NCI-H1694 (cell line): ENCODE results near the gene SMAD4.

ENCODE experiments used
- DNase-seq: peaks from one replicate; lab custom pipeline; 2025; lab: John Stamatoyannopoulos, UW

Gene SMAD4

DNA sequence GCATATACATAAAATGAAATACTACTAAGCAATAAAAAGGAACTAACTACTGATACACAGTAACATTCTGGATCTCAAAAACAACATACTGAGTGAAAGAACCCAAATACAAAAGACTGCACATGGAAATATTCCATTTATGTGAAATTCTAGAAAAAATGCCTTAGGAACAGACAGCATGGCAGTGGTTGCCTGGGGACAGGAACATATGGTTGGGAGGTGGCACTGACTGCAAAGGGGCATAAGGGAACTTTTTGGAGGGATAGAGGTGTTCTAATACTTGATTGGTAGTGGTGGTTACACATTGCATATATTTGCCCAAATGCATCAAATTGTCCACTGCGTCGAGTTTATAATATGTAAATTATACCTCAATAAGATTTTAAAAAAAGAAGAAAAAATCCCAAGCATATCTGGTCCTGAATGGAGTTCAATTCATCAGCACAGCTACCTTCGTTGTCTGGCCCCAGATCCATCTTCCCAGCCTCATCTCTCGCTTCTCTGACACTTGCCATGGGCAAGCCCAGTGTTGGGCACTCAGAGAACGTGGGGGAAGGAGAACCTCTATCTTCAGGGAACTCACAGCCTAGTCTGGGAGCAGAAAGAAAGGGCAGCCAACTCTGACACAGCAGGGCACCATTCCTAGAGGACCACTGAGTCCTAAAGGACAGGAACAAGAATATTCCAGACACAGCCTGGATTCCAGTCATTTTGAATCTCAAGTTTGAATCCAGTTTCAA is 8.6 kb upstream of the SMAD4 start:
- no peak for DNase-seq

DNA sequence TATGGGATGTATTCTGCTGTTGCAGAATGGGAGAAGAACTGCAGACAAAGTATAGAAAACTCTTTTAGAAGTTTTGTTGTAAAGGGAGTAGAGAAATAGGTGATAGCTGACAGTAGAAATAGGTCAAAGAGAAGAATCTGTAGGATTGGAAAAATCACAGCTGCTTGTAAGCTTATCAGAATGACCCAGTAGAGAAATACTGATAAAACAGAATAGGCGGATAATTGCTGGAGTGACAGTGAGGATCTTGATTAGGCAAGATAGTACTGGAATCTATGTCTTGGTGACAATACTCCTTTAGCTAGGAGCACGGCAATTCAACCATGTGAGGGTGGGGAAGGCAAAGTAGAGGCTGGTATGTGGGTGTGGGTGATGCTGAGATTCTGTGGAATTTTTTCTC is 4.5 kb upstream of the SMAD4 start:
- DNase-seq, result no peak

DNA sequence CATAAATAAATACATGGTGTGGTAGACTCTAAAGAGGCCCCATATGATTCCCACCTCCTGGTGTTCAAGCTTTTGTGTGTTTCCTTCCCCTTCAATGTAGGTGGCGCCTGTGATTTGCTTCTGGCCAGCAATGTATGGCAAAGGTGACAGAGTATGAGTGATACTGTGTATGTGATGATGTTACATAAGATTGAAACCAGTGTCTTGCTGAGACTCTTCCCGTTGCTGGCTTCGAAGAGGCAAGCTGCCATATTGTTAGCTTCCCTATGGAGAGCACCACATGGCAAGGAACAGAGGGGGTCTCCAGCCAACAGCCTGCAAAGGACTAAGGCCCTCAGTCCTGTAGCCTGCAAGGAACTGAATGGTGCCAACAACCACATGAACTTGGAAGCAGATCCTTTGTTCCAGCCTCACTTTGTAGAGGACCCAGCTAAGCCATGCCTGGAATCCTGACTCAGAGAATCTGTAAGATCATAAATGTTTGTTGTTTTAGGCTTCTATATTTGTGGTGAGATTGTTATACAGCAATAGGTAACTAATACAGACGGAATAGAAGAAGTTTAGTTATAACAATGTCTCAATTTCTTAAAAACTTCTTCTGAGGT is 1.7 kb upstream of the SMAD4 start:
- DNase-seq, result no peak

DNA sequence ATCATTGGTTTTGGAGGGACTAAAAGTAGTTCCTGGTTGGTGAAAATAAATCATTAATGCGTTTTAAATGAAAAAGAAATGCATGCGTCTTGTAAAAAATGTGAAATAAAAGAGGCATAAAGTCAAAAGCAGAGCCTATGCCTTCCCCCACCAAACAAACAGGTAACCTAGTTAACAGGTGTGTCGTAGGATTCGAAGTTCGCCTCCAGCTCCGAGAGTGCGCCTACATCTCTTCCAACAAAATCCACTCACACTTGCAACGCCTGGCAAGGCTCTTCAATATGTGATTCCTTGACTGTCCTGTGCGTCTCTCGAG is 677 bp upstream of the SMAD4 start:
- no peak for DNase-seq

DNA sequence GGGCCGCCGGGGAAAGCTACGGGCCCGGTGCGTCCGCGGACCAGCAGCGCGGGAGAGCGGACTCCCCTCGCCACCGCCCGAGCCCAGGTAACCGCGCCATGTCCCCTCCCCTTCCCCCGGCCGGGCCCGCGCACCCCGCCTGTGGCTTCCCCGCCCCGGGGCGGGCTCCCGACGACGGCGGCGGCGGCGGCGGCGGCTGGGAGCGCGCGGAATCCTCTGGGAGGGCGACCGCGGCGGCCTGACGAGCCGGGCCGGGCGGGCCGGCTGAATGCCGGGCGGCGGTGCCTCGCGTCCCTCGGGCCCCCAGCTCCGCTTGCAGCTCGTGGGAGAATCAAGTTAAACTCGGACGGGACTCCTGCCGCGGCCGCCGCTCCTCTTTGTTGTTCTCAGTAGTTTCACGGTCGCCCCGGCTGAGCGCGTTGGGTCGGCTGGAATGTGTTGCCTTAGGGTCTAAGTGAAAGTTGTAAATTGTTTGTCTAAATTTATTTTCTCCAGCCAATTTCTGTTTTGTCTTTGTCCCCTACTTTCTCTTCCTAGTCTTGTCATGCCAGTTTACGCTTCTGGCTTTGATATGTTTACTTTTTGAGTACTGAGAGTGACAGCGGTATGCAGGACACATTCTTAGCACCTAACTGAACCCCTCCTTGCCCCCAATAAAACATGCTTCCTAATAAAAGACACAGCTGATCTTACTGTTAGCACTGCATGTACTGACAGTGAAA is 685 bp downstream of the SMAD4 start:
- DNase-seq, result peak; percentile 1

DNA sequence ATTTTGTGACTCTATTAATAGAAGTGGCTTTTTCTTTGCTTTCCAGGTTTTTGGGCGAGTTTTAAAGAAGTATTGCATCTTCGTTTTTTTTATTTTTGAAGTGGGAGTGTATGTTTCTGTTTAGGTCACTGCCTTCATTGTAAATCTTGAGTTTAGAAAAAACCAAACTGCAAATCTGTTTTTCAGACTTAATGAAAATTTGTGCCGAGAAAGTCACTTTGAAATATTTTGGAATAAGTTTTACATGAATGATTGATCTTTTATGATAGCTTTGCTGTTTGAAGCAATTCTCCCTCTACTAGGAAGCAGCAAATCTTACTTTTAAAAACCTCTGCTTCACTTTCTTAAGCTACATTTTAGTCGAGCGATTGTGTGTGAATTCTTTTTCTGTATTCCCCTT is 2.2 kb downstream of the SMAD4 start:
- DNase-seq, result no peak

DNA sequence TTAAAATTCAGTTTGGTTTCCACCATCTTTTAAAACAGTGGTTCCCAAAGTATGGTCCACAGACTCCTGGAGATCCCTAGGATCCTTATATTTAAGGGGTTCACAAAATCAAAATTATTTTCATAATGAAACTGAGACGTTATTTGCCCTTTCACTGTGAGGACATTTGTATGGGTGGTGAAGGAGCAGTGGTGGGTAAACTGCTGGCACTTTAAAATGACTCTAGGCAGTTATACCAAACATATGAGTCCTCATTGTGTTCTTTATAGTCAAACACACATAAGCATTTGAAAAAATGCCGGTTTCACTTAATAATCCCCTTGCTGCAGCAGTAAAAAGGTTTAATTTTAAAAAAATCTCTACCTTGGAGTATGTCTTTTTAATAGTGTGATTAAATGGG is 7.2 kb downstream of the SMAD4 start:
- DNase-seq, result no peak

DNA sequence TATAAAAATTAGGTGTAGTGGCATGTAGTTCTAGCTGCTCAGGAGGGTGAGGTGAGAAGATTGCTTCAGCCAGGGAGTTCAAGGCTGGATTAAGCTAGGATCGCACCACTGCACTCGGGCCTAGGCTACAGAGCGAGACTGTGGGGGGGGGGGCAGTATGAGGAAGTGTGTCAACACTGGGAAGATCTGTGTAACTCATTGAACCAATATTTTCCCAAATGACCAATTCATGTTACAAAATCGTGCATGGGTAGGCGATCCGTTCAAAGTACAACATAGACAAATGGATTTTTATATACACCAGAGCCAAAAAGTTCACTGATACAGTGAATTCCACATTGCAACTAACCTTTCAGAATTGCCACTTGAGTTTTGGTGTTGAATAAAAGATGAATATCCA is 8.1 kb downstream of the SMAD4 start:
- no peak for DNase-seq

DNA sequence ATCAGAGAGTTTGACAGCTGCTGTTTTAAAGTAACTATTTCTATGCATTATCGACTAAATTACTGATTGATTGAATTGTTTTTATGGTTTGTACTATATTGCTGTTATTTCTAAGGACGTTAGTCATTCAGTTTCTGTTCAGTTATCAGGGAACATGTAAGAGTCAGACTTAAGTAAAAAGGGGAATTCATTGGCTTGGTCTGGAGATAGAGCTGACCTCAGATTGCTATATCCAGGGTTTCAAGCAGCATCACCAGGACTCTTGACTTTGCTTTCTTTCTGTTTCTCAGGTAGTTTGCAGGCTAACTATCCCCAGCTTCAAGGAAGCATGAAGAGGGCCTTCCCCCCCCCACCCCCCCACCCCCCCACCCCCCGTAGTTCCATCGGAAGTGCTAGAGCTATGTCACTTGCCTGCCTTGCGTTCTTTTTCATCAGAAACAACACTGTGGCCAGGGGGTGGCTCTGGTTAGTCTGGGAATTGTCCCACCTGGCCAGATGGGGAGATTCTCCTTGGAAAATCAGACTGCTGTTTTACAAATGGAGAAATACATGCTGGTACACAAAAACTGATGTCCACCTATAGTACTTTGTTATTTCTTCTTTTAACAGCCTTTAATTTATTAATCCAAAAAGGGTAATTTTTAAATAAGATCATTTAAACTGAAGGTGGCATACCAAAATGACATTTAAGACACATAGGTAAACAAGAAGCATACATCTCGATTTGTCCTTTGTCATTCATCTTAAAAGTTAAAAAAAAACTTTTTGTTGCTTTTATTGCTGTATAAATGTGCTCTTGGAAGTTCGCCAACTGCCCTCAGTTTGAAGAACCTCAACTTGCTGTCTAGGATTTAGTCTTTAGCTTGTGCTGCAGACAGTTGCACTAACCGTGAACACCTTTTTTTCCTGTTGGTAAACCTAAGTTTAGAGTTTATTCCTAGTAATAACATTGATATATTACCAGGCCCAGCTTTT is 9.4 kb downstream of the SMAD4 start:
- DNase-seq, result no peak

DNA sequence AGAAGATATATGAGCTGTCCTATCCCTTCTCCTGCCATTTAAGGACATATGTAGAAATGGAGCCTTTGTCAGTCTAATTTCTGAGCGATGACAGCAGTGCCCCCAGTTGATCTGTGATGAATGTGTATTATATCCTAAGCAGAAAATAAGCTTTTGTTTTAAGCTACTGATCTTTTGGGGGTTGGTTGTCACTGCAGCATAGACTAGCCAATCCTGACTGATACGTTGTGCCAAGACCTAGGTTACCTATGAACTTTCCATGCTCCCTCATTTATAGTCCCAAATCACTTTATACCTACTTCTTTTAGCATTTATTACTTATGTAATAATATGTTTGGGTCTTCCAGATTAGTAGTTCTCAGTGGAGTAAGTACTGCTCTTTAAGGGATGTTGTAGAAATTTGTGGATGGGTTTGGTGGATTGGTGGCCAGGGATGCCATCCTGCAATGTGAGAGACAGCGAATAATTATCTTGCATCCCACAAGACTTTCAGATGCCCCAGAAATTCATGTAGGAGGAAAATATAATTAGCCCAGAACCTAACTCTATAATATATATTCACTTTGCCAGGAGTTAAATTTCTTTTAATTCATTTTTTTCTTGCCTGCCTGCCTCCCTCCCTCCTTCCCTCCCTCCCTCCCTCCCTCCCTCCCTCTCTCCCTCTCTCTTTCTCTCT is 11.8 kb downstream of the SMAD4 start:
- DNase-seq, result no peak

DNA sequence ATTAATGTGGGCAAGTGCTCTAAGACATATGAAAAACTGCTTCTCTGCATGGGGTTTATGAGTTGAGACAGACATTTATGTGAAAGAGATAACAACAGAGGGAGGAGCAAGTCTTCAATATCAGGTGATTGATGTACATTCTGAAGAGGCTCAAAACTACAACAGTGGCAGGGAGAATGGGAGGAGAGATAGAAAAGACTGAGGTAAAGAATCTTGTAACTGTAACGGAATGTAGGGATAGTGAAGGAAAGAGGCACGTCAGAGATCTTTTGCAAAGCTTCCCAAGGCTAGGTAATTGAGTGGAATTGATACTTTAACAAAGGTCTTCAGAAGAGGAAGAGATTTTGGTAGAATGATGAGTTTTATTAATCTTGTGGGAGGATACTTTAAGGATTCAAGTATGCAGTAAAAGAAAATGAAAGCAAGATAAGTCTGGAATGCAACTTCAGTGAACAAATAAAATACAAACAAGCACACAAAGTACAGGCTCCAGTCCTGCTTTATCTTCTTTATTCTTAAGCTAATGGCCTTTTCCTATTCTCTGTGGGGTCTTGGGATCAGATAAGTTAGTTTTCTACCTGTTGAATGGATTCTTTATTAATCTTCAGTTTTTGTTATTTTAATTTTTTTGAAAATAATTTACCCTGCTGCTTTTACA is 15.0 kb downstream of the SMAD4 start:
- DNase-seq, result no peak

DNA sequence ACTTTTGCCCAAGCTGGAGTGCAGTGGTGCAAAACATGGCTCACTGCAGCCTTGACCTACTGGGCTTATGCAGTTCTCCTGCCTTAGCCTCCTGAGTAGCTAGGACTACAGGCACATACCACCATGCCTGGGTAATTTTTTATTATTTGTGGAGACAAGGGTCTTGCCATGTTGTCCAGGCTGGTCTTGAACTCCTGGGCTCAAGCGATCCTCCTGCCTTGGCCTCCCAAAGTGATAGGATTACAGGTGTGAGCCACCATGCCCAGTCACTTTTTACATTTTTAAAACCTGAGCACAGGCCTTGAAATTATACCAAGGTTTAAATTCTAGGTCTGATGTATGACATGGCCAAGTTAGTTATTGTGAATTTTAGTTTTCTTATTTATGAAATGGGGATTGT is 18.2 kb downstream of the SMAD4 start:
- DNase-seq, result no peak

DNA sequence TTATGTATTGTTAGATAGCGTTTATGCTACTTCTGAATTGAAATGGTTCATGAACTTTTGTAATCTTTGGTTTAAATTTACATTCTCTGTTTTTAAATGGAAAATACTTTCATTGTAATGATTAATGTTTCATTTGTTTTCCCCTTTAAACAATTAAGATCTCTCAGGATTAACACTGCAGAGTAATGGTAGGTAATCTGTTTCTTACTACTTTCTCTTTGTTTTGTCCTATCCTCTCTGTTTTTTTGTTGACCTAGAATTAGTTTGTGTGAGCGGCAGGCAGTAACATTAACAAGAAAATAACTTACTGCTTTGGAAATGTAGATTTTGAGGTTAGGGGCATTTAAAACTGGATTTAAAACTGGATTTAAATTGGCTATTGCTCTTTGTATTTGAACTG is 19.1 kb downstream of the SMAD4 start:
- DNase-seq, result no peak

DNA sequence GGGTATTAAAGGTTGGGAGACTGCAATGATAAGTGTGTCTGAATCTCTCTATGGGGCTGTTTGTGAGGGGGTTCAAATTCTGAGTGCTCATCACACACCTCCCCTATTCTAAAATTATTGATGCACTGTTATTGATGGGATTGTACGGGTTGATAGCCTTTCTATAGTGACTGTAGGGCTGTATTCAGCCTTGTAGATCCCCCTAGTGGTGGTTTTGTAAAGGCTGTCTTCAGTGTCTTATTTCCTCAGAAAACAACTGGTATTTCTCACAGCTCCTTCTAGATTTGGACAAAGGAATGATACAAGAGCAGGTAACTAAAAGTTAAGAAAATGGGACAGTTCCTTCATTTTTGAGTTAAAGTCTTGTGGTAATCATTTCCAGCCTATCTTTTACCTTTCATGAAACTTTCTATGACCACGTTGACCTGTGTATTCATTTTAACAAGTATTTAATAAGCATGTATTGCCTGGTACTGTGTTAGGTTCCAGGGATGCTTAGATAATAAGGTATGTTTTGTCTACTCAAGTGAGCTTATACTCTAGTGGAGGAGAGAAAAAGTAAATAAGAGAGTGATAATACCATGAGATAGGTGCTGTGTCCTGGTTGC is 21.2 kb downstream of the SMAD4 start:
- peak; percentile 4 for DNase-seq

DNA sequence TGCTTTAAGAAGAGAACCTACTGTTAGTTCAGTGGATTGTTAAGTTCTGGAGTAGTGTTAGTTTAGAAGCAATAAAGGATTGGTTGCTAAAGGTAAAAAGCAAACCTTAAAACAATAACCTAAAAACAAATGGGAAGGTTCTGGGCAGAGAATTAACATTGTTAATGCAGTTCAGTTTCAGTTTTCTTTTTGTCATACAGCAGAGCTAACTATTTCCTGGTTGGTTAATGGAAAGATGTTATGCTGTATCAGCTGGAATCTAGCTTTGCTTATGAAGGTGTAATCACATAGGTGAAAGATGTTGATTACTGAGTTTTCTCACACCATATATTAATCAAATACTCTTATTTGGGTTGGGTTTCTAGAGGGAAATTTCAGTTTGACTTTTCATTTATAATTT is 23.8 kb downstream of the SMAD4 start:
- no peak for DNase-seq

DNA sequence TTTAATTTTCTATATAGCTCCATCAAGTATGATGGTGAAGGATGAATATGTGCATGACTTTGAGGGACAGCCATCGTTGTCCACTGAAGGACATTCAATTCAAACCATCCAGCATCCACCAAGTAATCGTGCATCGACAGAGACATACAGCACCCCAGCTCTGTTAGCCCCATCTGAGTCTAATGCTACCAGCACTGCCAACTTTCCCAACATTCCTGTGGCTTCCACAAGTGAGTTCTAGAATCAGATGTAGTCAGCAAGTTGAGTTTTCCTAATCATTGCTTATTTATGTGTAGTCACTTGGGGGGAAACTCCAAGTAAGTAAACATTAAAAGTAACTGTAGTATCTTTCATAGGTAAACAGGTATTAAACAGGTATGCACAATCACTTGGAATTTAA is 24.8 kb downstream of the SMAD4 start:
- DNase-seq, result no peak

DNA sequence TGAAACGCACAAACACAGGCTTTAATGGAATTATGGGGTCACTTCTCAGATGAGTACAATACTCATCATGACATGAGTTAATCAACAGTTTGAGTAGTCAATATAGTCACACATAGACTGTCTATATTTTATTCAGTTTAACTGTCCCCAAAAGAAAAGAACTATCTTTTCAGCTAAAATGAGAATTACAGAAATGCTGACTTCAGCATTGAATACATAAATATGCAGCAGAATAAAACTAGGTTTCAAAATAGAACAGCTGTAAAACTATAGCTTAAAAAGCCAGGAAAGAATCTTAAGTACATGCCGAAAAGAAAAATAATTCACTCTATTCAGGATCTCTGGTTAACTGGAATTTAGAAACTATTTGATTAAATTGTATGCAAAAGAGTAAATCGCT is 30.0 kb downstream of the SMAD4 start:
- no peak for DNase-seq

DNA sequence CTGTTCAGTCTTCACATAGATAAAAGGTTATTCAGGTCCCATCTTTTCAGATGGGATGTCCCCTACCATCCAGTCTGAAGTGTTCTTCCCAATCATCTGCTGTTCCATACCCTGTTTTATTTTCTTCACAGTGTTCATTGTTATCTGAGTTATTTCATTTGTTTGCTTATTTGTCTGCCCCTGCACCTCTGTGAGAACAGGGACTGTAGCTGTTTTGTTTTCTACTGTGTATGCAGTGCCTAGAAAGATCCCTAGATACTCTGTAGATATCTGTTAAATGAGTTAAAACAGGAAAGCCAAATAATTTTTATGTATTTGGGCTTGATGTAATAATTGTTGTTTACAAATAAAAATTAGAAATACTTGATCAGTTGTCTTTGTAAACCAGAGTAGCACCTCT is 34.2 kb downstream of the SMAD4 start:
- no peak for DNase-seq

DNA sequence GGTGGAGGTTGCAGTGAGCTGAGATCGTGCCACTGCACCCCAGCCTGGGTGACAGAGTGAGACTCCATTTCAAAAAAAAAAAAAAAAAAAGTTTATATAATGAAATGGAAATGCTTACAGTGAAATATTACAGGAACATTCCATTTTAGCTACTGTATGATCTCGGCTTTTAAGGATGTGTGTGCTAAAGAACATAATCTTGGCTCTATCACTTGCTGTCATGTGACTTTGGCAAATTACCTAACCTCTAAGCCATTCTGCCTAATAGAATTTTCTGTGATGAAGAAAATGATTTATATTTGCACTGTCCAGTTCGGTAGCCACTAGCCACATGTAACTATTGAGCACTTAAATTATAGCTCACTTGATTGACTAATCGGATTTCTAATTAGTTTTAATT is 36.3 kb downstream of the SMAD4 start:
- DNase-seq, result no peak

DNA sequence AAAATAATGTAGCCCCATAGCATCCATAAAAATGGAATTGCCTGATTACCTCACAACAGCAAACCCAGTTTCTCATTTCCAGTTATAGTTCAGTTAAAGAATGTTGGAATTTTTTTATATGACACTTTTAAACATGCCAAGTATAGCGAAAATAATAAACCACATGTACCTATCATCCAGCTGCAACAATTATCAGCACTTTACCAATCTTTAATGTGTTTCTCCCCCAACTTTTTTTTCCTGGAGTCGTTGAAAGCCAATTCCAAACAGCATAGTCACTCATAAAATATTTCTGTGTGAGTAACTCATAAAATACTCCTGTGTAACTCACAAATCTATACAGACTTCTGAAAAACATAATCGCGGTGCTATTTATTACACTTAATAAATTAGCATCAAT is 38.1 kb downstream of the SMAD4 start:
- no peak for DNase-seq

DNA sequence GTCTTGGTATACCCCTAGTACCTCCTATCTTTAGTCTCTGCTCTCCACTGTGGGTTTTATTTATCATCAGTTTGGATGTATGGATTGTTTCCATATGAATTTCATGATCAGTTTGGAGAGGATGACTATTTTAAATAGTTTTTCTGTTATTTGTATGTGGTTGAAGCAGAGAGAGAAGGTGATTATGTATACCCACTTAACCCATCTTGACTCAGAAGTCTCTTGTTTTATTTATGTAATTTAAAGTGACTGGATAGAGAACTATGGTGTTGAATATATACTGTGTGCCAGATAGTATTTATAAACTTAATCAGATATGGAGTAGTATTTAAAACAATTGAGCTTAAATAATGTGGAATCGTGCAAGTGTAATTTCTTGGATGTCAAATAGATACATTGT is 39.9 kb downstream of the SMAD4 start:
- no peak for DNase-seq
